CD8-positive, alpha-beta memory T cell (primary cell): ENCODE measurements around the gene SOX9. TPM values are rescaled to one million over a fixed set of nuclear protein-coding genes. Genes with fewer than 3 reads are reported as not detected.

Experiments used
- CTCF ChIA-PET: fragments of 350-600 bp; sonication (Branson Sonifier 250); formaldehyde crosslinking; loops from one replicate; lab custom pipeline; 2021; ENCODE audit warnings: antibody characterized with exemption; lab: Charles Lee
- POLR2A ChIA-PET: fragments of 350-600 bp; sonication (Branson Sonifier 250); formaldehyde crosslinking; loops from one replicate; lab custom pipeline; 2021; ENCODE audit warnings: antibody characterized with exemption; lab: Charles Lee
- DNase-seq, 5 donors: peaks; one replicate each; pipeline versions ENCODE4 v3.0.0 to v3.0.0-alpha.2; 2020 to 2022; ENCODE audit warnings: mixed read lengths in 1 of 5
- H3K27ac ChIP-seq: one replicate; pipeline ENCODE4 v1.7.0; 2013; ENCODE audit warnings: low read depth, mild to moderate bottlenecking, low read length, moderate library complexity
- H3K27me3 ChIP-seq: 2 replicates; pipeline ENCODE4 v1.7.0; 2013; ENCODE audit warnings: low read length, mild to moderate bottlenecking; ENCODE audit not compliant: insufficient read depth, poor library complexity, severe bottlenecking
- H3K36me3 ChIP-seq: 2 replicates; pipeline ENCODE4 v1.7.0; 2013; ENCODE audit warnings: mild to moderate bottlenecking, low read length, moderate library complexity; ENCODE audit not compliant: insufficient read depth
- H3K4me1 ChIP-seq: 2 replicates; pipeline ENCODE4 v1.7.0; 2013; ENCODE audit warnings: mild to moderate bottlenecking, low read length, moderate library complexity; ENCODE audit not compliant: insufficient read depth
- H3K4me3 ChIP-seq: 2 replicates; pipeline ENCODE4 v1.7.0; 2013; ENCODE audit warnings: mild to moderate bottlenecking, low read length
- H3K9me3 ChIP-seq: 2 replicates; pipeline ENCODE4 v1.7.0; 2013; ENCODE audit warnings: mild to moderate bottlenecking, low read length
- H3K27ac Mint-ChIP-seq, 8 donors: one replicate each; pipeline ENCODE4 v1.8.0; 2020 to 2021; ENCODE audit warnings: mixed read lengths in 8 of 8, mild to moderate bottlenecking in 6 of 8, inconsistent platforms in 3 of 8, moderate library complexity in 3 of 8
- H3K27me3 Mint-ChIP-seq, 2 donors: one replicate each; pipeline ENCODE4 v1.8.0; 2020 to 2021; ENCODE audit warnings: mixed read lengths in 2 of 2, mild to moderate bottlenecking in 1 of 2, moderate library complexity in 1 of 2
- H3K36me3 Mint-ChIP-seq, 3 donors: one replicate each; pipeline ENCODE4 v1.8.0; 2020 to 2021; ENCODE audit warnings: mixed read lengths in 3 of 3, inconsistent platforms in 1 of 3, mild to moderate bottlenecking in 1 of 3
- H3K4me1 Mint-ChIP-seq, 3 donors: one replicate each; pipeline ENCODE4 v1.8.0; 2020 to 2021; ENCODE audit warnings: mixed read lengths in 3 of 3, inconsistent platforms in 1 of 3, mild to moderate bottlenecking in 1 of 3
- H3K4me3 Mint-ChIP-seq, 7 donors: one replicate each; pipeline ENCODE4 v1.8.0; 2020 to 2021; ENCODE audit warnings: mixed read lengths in 7 of 7, mild to moderate bottlenecking in 6 of 7, moderate library complexity in 4 of 7, inconsistent platforms in 2 of 7
- H3K9me3 Mint-ChIP-seq, 5 donors: one replicate each; pipeline ENCODE4 v1.8.0; 2020 to 2022; ENCODE audit warnings: mixed read lengths in 5 of 5, mild to moderate bottlenecking in 3 of 5, moderate library complexity in 2 of 5, inconsistent platforms in 1 of 5
- polyA plus RNA-seq: library from polyadenylated mRNA; unstranded; fragments of 300-500 nt; fragmentation: Illumina TruSeq; gene quantifications from one replicate; pipeline ENCODE4 v1.2.3, GENCODE V29; 2021
- total RNA-seq, 2 experiments: library from RNA; stranded (reverse); gene quantifications; one replicate each; pipeline ENCODE4 v1.2.3, GENCODE V29; 2021

The SOX9 gene
- total and polyA plus RNA-seq, 3 experiments from 2014 or later = not detected

- Histone ChIP-seq H3K9me3 (no peaks in the 10 kb centered on the region), H3K4me1 (no peaks in the 10 kb centered on the region), H3K27ac (no peak overlapping the region), H3K36me3 (no peaks in the 10 kb centered on the region), H3K4me3 (no peak overlapping the region), H3K27me3 (no peaks in the 10 kb centered on the region)
- DNase-seq = no peak
- Mint-ChIP-seq H3K27ac (no peak overlapping the region), H3K4me1 (no peaks in the 10 kb centered on the region), H3K36me3 (no peaks in the 10 kb centered on the region), H3K27me3 (peaks cover 0 to 3% of the 10 kb centered on the region in 2 donors), H3K9me3 (peaks cover 4 to 18% (median 8%) of the 10 kb centered on the region in 5 donors), H3K4me3 (no peak overlapping the region)
- ChIA-PET POLR2A (no interaction called here), CTCF (no interaction called here)
Observed at GRCh38 chr17:72163474-72163873, 42.7 kb downstream of the SOX9 start.

GRCh38 chr17:72164158-72164739 is 43.4 kb downstream of the SOX9 start:
- ChIA-PET CTCF (no interaction called here), POLR2A (no interaction called here)
- Histone ChIP-seq H3K27ac (no peak overlapping the region), H3K4me1 (no peaks in the 10 kb centered on the region), H3K4me3 (no peak overlapping the region), H3K36me3 (no peaks in the 10 kb centered on the region), H3K27me3 (no peaks in the 10 kb centered on the region), H3K9me3 (no peaks in the 10 kb centered on the region)
- no peaks in the 10 kb centered on the region for H3K4me1 Mint-ChIP-seq
- H3K9me3 Mint-ChIP-seq = peaks cover 4 to 12% (median 6%) of the 10 kb centered on the region in 5 donors
- H3K27me3 Mint-ChIP-seq = peaks cover 0 to 3% of the 10 kb centered on the region in 2 donors
- no peak overlapping the region for H3K27ac Mint-ChIP-seq
- H3K36me3 Mint-ChIP-seq = no peaks in the 10 kb centered on the region
- no peak overlapping the region for H3K4me3 Mint-ChIP-seq
- DNase-seq = no peak

DNA sequence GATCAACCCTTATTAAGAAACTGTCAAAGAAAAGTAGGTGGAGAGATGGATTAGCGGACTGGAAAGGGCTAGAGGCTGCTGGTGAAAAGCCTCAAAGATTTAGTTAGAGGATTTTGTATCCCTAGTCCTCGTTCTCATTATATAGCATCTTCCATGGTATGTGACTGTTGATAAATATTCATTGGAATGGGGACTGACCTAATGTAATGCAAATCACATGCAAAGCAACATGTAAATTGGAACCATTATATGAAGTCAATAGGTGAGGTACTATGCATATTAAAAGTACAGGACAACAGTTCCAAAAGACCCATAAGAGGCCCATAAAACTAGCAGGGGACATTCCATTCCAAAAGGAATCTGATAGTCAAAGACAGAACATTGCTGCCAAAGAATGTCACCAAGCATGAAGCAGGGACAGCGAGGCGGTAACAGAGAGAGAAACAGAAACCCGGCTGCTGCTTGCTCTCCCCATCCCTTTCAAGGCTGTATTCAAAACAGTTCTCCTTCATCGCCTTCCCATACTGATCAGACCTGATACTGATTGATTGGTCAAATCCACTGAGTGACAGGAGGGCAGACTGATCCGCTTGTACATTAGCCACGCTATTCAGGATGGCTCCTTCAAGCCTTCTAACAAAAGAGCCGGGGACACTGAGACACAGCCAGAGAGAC is 44.5 kb downstream of the SOX9 start:
- H3K9me3 Mint-ChIP-seq = peaks cover 2 to 9% (median 4%) of the 10 kb centered on the region in 5 donors
- Histone ChIP-seq H3K4me3 (no peak overlapping the region), H3K36me3 (no peaks in the 10 kb centered on the region), H3K9me3 (no peaks in the 10 kb centered on the region), H3K27ac (no peak overlapping the region), H3K4me1 (no peaks in the 10 kb centered on the region), H3K27me3 (no peaks in the 10 kb centered on the region)
- no peak overlapping the region for H3K4me3 Mint-ChIP-seq
- no peak for DNase-seq
- POLR2A ChIA-PET = no interaction called here
- CTCF ChIA-PET = no interaction called here
- no peak overlapping the region for H3K27ac Mint-ChIP-seq
- H3K27me3 Mint-ChIP-seq = peaks cover 0 to 5% of the 10 kb centered on the region in 2 donors
- no peaks in the 10 kb centered on the region for H3K36me3 Mint-ChIP-seq
- no peaks in the 10 kb centered on the region for H3K4me1 Mint-ChIP-seq

DNA sequence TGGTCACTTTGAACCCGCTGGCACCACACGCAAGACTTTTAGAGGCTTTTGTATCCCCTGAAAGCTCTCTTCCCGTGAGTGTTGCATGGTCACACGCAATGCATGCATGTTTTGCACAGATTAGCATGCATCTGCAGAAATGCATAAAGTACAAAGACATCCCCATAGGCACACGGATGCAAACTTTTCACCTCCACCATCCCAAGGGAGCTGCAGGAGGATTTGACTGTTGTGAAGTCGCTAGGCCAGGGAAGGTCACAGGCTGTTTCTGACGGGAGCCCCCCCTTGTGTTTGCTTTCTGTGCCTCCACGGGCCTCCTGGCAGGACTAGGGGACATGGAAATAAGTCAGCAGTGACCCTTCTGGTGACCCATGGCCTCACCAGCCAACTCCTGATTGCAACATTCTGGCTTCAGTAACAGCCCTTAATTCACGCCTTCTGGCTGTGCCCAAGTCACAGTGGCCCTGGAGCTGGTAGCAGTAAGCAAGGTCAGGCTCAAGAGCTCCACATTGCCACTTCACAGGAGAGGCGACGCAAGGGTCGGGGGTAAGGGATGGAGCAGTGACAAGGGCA is 45.1 kb downstream of the SOX9 start:
- CTCF ChIA-PET = no interaction called here

DNA sequence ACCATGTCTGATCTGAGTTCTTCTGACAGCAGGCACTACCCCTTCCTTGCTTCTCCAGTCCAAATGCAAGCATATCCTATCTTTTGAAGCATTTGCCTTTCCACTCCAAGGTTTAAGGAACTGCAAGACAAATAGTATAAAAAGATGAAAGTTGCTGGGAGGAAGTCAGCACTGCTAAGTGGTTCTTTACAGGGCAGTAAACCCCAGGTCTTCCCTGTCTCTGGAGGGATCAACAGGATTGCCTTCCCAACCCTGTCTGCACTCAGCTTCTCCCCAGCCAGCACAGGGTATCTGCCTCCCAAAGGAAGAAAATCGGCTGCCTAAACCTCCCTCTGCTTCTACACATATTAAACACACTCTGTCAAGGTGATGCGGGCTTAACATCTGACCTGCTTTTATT is 46.8 kb downstream of the SOX9 start:
- H3K36me3 Mint-ChIP-seq = no peaks in the 10 kb centered on the region
- ChIA-PET CTCF (no interaction called here), POLR2A (no interaction called here)
- H3K4me1 ChIP-seq = no peaks in the 10 kb centered on the region
- no peak overlapping the region for H3K4me3 ChIP-seq
- no peaks in the 10 kb centered on the region for H3K4me1 Mint-ChIP-seq
- H3K27me3 Mint-ChIP-seq = peaks cover 0 to 3% of the 10 kb centered on the region in 2 donors
- no peak for DNase-seq
- H3K36me3 ChIP-seq = no peaks in the 10 kb centered on the region
- no peak overlapping the region for H3K27ac ChIP-seq
- H3K27me3 ChIP-seq = no peaks in the 10 kb centered on the region
- no peaks in the 10 kb centered on the region for H3K9me3 ChIP-seq
- no peak overlapping the region for H3K4me3 Mint-ChIP-seq
- H3K27ac Mint-ChIP-seq = no peak overlapping the region
- H3K9me3 Mint-ChIP-seq = peaks cover 0 to 5% (median 2%) of the 10 kb centered on the region in 5 donors

More for the DNA sequence above, 45.1 kb downstream of the SOX9 start:
- Mint-ChIP-seq H3K27me3 (peaks cover 0 to 5% of the 10 kb centered on the region in 2 donors), H3K4me3 (no peak overlapping the region), H3K27ac (no peak overlapping the region), H3K36me3 (no peaks in the 10 kb centered on the region), H3K4me1 (no peaks in the 10 kb centered on the region), H3K9me3 (peaks cover 0 to 7% (median 4%) of the 10 kb centered on the region in 5 donors)
- Histone ChIP-seq H3K4me1 (no peaks in the 10 kb centered on the region), H3K27me3 (no peaks in the 10 kb centered on the region), H3K27ac (no peak overlapping the region), H3K36me3 (no peaks in the 10 kb centered on the region), H3K9me3 (no peaks in the 10 kb centered on the region), H3K4me3 (no peak overlapping the region)
- POLR2A ChIA-PET = no interaction called here
- DNase-seq = no peak

DNA sequence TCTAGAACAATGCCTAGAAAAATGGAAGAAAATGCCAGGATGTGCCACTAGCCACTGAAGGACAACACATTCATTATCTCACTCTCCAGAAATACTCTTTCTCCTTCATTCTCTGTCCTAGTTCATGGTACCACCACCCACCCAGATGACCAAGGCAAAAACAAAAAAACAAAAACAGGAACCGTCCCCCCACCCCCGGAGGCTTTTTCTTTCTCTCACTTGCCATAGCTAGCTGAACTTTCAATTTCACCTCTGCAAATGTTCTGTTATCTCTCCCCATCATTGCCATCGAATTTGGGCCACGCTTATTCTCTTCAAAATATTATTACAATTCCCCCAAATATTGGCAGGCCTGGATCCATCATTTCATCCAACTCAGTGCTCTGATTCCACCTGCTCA is 49.0 kb downstream of the SOX9 start:
- H3K27me3 Mint-ChIP-seq = peaks cover 0 to 3% of the 10 kb centered on the region in 2 donors
- H3K4me3 Mint-ChIP-seq = no peak overlapping the region
- Histone ChIP-seq H3K4me1 (no peaks in the 10 kb centered on the region), H3K27me3 (no peaks in the 10 kb centered on the region), H3K36me3 (no peaks in the 10 kb centered on the region), H3K9me3 (no peaks in the 10 kb centered on the region), H3K27ac (no peak overlapping the region), H3K4me3 (no peak overlapping the region)
- no peak for DNase-seq
- ChIA-PET CTCF (no interaction called here), POLR2A (no interaction called here)
- H3K9me3 Mint-ChIP-seq = peaks cover 0 to 4% (median 2%) of the 10 kb centered on the region in 5 donors
- H3K4me1 Mint-ChIP-seq = no peaks in the 10 kb centered on the region
- H3K27ac Mint-ChIP-seq = no peak overlapping the region
- no peaks in the 10 kb centered on the region for H3K36me3 Mint-ChIP-seq

DNA sequence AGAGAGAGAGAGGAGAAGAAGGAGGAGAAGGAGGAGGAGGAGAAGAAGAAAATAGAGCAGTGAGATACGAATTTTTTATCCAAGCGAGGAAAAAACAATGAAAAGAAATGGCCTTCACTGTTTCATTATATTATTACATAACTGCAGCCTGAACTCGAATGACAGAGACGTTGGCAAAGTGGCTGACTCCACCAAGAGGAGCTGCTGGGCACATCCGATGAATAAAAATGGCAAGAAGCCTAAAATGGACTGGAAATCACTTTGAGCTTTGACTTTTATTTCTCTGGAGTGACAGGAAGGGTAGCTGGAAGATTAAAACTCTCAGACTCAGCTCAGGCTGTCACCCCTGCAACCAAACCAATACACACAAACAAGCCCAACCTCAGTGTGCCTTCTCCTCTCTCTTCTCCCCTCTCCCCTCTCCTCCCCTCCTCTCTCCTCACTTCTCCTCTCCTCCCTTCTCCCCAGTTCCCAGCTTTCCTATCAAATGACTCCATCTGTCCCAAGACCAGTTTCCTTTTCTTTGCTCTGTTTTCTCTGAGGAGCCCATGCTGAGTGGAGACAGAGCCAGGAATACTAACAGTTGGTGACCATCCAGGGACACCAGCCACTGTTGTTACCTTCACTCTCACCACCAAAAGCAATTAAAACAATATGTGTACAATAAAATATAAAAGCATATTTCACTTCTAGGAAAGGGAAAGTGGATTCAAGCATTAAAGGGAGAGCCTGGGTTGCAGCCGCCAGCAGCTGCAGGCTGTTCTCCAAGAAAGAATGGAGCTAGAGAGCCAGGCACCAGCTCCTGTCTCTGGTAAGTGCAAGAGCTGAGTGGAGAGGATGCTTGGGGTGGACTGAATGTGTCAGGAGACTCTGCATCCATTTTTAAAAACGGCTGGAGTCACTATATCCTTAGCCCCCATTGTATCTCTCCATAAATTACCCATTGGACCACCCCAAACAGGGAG is 51.2 kb downstream of the SOX9 start:
- H3K4me3 Mint-ChIP-seq = no peak overlapping the region
- ChIA-PET POLR2A (no interaction called here), CTCF (no interaction called here)
- H3K36me3 Mint-ChIP-seq = no peaks in the 10 kb centered on the region
- no peak overlapping the region for H3K27ac ChIP-seq
- H3K27me3 ChIP-seq = no peaks in the 10 kb centered on the region
- DNase-seq = no peak
- H3K27ac Mint-ChIP-seq = no peak overlapping the region
- no peaks in the 10 kb centered on the region for H3K4me1 Mint-ChIP-seq
- no peak overlapping the region for H3K4me3 ChIP-seq
- H3K36me3 ChIP-seq = no peaks in the 10 kb centered on the region
- H3K9me3 ChIP-seq = no peaks in the 10 kb centered on the region
- H3K4me1 ChIP-seq = no peaks in the 10 kb centered on the region
- peaks cover under 1 to 6% (median 3%) of the 10 kb centered on the region in 5 donors for H3K9me3 Mint-ChIP-seq
- H3K27me3 Mint-ChIP-seq = peaks cover 0 to 4% of the 10 kb centered on the region in 2 donors
